HG02852 (cell line): Measurements from ENCODE around the gene TRIP11.
A peak's percentile ranks its signal among the peaks of the same experiment; 100 is the strongest.

Experiments
- ATAC-seq: cut with Tn5 transposase; IDR thresholded peaks from one replicate; pipeline ENCODE4 v1.9.1; 2021; ENCODE audit warnings: mild to moderate bottlenecking, moderate library complexity; ENCODE audit not compliant: unreplicated experiment

The TRIP11 gene

DNA sequence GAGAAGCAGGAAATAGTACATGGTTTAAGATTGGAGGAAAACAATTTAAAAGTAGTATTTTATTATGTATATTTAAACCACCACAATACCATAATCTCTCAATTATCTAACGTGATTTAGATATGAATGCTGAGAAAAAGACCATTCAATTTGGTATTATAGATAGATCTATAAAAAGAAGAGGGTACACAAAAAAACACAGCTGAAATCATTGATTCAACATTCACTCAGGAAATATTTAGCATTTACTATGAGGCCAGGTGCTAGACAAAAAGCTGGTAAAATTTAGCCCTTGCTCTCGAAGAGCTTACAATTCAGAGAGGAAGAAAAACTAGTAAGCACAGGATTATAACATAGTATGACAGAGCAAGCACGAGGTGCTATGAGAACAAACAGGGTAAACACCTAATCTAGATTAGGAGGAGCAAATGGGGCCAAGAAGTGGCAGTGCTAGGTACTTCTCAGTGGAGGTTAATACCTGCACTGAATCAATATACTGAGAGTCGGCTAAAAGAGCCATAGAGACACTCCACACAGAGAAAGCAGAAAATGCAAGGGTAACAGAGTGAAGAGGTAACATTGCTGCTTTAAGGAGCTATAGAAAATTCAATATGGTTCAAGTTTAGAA is 27.6 kb downstream of the TRIP11 start:
- ATAC-seq: no peak

DNA sequence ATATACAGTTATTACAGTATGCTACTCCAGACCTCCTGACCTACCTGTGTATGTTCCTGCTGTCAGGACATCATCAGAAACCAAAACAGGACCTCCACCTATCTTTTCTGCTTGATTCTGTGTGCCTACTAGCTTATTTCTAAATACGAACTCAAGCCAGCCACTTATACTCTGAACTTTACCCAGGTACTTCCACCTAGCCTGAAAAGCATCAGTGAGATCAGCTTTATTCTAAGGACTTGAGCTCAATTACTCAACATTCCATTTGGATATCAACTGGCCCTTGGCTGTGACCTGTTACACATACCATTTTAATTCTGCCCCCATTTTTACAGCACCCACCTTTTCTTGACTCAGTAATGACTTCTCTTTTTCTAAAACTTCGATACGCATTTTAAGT is 29.2 kb downstream of the TRIP11 start:
- ATAC-seq: no peak

DNA sequence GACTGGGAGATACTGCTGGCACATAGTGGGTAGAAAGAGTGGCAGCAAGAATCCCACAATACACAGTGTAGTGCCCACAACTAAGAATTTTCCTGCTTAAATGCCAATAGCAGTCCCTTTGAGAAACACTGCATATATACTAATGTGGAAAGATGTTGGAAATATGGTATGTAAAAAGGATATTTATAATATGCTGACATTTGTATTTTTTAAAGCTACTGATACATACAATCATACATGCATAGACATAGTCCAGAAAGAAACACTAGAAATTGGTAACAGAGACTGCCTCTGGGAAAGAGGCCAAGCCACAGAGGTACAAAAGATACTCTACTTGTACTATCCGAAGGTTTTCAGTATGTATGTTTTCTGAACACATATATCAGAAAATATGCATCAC is 30.3 kb downstream of the TRIP11 start:
- ATAC-seq: no peak

DNA sequence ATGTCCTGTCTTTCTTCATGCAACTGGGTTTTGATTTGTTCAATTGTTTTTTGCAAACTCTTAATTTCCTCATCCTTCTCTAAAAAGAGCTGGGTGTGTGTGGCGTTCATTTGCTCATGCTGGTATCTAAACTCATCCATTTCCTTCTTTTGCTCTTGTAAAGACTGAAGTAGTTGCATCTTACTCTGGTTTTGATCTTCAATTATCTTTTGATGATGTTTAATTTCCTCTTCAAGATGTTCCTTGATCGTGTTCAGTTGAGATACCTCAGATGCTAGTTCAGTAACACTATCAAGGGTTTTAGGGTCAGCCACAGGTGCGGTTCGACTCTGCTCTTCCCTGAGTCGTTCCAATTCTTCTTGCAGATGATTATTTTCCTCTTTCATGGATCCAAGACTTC is 34.8 kb downstream of the TRIP11 start:
- no peak for ATAC-seq

DNA sequence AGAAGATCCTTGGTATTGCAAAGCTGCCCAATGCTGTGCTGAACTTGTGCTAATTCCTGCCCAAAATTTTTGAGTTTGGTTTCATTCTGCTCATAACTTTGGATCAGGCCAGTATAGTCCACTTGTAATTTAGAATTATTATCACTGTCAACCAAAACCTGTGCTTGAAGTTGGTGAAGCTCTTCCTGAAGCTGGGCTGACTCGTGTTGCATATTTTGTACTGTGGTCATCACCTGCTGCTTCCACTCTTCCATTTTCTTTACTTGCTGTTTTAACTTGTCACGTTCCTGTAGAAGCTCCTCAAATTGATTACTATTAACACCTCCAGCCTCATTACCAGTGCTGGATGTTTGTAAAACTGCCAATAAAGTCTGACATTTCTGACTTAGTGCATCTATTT is 35.8 kb downstream of the TRIP11 start:
- ATAC-seq: no peak

DNA sequence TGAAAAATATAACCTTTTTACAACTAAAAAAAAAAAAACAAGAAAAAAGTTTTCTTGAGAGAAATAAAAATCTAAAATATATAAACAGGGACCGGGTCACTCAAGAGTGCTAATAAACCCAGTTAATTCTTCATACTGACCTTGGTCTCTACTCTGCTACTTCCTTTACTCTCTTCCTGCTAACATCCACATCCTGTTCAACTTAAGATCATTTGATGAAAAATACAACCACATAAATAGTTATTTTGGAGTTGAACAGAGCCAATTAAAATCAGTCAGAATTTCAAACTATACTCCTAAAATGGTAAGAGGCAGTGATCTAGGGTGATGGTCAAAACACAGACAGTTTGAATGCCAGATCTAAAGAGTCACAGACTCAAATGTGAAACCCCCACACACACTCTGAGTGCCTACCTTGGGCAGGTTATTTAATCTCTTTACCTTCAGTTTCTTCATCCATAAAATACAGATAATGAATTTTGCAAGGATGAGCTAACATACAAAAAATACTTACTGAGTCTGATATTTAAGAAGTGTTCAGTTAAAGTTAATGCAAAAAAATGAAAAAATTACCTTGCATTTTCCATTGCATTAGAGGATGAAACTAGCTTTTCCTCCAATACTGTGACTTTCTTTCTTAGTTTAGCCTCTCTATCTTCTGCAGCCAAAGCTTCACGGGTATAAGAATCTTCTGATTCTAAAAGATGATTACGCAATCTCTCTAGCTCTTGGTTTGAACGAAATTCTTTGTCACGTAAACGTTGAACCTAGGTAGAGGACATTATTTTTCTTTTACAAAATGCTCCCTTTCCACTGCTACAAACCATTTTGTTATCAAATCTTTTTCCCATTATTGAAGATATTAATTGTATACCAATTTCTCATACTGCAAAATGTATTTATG is 40.9 kb downstream of the TRIP11 start:
- no peak for ATAC-seq

DNA sequence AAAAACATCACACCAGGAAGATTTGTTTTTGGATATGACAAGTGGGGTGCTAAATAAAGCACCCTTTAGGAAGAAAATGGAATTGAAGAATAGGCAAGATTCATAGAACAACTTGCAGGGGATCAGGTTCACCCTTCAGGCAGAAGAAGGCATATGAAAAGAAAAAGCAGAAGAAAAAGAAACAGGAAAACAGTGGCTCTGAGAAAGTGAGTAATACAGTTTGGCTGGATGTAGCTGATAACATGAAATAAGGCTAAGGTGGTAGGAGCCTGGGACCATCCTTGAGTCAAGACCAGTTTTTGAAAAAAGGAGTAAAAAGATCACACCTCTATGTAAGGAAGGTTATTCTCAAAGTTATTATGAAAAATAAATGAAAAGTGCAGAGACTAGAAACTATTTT is 42.4 kb downstream of the TRIP11 start:
- no peak for ATAC-seq

DNA sequence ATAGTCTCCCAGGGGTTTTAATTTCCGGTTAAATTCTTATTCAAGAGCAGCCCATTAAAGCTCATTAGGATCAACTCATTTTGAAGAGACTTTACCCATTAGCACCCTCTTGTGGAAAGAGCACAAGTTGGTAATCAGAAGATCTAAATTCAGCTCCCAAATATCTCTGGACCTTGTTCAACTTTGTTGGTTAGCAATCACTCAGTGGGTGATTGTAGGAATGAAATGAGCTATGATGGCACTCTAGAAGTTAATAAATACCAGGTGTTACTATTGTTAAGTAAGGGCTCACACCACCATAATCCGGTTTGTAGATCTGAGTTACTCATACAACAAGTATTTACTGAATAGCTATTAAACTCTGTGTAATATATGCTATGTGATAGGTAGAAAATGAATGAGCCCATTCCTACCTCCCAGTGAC is 42.9 kb downstream of the TRIP11 start:
- ATAC-seq: no peak

DNA sequence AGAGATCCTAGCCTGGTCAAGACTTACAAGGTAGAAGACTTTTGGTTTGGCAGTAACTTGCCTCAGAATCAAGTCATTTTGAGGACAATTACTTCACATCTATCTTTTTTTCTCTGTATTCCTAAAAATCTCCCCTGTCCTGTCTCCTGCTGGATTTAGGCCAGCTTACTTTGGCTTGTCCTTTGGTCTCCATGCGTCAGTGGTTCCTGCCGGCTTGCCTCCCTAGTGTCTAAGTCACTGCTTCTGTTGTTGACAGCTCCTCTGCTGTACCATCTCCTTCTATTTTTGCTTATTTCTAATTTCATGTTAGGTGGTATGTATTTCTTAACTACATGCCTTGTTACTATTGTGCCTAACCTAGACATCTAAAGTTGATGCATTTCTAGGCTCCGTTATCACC is 52.7 kb downstream of the TRIP11 start:
- no peak for ATAC-seq

DNA sequence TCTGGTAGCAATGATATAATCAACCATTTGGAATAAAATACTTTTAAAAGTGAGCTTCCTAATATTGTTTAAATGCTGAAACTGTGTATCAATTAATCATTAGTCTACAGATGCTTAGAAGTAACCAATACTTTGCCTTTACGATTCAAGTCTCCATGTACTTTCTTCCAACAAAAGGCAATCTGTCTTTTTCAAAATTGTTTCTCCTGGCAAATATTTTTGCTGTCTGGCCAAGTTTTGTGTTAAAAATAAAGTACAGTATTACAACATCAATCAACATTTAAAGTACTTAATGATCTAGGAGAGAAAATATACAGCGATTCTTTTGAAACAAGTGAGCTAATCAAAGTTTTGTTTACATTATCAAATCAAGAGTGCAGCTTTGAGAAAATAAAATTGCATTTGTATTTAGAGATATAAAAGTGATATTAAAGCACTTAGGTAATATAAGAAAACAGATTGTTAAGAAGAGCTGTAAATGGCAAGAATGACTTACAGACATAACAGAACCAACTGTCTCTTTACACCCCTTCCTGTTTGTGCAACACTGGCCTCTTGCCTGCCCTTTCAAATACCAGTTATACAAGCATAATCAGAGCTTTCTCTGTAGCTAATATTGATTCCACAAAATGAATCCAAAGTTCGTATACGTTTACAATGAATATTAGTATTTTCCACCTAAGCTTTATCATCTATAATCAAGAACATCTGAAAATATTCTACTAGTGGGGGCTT is 54.2 kb downstream of the TRIP11 start:
- ATAC-seq: no peak

DNA sequence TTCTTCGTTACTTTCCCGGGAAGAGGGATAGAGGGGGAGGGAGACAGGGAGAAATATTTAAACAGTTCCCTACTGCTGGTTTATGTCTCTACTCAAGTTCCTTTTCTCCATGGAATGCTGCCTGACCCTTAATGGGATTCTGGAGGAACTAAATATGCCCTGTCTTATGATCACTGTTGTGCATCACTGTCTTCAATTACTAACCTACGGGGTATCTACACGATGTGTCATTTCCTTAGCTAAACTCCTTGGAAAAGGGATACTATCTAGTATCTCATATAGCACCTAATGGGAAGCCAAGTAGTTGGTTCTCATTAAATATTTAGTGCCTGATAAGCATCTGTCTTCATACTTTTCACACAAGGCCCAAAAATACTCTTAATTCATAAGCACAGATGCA is 54.9 kb downstream of the TRIP11 start:
- no peak for ATAC-seq

DNA sequence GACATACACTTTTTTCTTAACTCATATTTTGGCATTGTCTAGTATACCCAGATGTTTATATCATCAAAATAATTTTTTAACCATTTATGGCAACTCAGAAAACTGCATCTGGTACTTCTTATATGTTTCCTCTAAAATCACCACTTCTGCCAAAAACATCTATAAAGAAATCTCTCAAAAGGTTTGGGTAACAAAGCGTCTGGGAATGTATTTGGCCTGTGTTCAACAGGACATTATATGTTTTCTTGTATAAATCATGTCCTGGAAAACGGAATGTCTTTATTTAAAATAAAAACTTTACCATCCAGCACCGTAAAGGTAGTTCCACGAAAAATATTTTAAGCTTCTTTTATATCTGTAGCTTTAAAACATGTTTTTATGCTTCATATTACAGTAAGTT is 56.3 kb downstream of the TRIP11 start:
- no peak for ATAC-seq

DNA sequence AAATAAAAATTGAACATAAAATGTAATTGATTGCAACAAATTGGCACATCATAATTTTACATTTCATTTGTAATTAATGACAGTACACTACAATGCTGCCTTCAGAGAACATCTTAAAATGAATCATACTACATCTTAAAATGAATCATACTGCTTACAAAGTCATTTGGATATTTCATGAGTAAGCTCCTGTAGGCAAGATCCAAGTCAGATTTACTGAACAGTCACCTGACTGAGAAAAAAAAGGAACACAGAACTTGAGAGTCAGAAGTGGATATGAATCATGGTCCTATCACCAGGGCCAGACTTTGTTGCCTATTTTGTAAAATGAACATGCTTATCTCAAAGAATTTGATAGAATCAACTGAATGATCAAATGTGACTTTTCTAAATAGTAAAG is 59.7 kb downstream of the TRIP11 start:
- peak; percentile 68 for ATAC-seq

DNA sequence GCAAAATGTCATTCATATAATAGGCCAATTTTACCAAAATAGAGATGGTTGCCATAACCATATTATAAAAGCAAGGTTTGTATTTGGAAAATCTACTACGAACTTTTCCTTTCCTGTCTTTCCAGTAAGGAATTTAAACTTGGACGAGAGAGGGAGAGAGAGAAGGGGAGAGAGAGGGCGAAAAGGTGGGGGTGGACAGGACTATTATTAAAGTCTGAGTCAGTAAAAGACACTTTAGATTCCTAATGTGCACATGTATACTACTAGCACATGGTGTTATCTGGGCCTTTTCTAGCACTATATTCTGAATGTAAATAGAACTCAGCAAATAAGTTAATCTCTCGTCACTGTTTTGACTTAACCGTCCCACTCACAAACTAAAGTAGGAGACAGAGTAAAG is 62.0 kb downstream of the TRIP11 start:
- no peak for ATAC-seq

DNA sequence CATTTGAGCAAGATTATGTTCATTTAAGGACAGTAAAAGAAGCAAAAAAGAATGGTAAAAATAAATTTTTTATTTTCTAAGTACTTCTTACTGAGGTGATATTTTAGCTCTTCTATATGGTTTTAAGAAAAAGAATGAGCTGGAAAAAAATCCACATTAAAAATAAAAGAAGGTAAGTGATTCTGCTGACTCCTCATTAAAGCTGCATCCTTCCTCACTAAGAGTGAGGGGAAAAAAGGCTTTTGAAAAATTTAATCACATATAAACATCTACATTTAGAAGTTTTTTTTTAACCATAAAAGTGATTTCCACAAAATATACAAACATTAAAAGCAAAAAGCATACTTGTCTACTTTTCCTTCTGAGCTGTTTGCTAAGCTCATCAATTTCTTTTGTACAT is 64.1 kb downstream of the TRIP11 start:
- no peak for ATAC-seq

DNA sequence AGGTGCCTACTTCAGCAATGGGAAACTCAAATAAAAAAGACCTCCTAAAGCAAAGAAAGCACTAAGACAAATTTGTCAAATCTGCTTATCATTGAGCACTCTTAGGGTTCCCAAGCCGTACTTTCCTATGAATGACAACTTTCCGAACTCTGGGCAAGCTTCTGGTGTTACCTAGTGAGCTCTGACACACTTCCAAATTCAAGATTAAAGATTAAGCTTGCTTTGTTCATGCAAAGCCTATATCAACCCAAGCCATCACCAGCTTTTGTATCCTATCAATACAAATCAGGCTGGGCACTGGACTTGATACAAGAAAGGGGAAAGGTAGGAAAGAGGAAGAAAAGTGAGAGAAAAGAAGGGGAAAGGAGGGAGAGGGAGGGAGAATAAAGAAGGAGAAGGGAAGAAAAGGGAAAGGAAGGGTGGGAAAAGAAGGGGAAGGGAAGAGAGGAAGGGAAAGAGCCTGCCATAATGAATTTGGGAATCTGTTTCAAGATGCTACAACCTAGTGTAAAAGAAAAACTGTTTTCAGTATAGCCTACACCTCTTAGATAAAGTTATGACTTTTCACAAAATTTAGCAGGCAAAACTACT is 68.6 kb downstream of the TRIP11 start:
- ATAC-seq: no peak

DNA sequence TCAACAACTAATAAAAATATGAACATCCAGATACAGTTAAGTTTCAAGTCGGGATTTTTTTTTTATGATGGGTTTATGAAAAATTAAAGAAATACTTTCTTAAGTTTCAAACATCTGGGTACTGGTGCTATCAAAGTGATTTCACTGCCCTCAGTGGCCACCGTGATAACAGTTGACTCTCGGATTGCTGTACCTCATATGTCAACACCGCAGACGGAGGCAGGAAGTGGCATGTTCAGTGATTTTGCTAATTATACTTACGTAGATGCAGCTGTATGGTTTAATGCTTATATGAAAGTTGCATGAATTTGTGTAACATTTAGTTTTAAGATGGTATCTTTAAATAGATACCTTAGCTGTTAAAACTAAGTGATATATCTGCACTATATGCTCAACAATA is 71.6 kb downstream of the TRIP11 start:
- no peak for ATAC-seq

DNA sequence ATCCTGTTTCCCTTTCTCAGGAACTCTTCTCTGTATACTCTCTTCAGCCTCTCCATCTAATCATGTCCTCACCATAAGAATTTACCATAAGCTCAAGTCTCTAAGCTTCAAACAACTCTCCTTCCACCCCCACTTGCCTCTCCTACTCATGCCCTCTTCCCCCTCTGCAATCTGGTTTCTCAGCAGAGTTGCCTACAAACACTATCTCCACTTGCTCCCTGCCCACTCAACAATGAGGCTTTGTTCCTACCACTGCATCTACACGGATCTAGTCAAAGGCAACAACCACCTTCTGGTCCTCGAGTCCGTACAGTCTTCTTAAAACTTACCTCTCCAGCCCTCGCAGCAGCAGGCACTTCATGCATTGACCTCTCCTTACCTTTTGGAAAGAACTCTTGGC is 75.1 kb downstream of the TRIP11 start:
- no peak for ATAC-seq

DNA sequence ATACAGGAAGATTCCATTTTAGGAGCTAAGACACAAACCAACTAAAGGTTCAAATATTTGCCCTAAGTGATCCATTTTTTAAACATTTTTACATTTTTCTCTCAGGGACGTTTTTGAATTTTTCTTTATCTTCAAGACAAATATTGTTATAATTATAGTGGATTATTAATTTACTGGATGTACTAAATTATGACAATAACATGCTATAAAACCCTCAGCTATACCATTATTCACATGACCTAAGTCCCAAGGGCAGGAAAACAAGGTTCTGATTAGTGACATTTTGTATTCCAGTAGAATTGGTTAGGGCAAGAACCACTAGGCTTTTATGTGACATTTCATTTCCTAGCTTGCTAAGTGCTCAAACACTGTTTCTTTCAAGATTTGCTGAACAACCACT is 75.8 kb downstream of the TRIP11 start:
- no peak for ATAC-seq

DNA sequence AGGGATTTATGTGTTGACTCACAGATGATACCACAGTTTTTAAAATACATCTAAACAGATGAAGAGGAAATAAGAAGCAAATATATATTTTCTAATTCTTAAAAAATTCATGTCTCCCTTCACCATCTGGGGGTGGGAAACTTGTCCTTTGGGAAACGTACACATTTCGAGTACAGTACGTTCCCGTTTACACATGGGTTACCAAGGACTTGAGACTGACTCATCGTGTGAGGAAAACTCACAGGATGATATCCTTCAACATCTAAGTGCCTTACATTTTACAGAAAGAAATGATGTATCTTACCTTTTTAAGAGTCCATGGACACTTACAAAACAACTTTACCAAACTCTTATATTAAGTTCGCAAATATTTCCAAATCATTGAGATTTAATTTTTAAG is 76.4 kb downstream of the TRIP11 start:
- no peak for ATAC-seq
